Stromal cell of bone marrow (primary cell): ENCODE results near the gene TDRD12.
"Not testable (repeated sequence)": the region's sequence is repeated elsewhere in the genome, so short reads cannot be mapped to it uniquely, and the experiment has no call there.

Experiments
- DNase-seq: peaks from one replicate; pipeline ENCODE4 v3.0.0-alpha.2; 2012; ENCODE audit warnings: low read depth

The TDRD12 gene

GRCh38 chr19:32831611-32832010 lies 112.0 kb downstream of the TDRD12 start:
- DNase-seq, result no peak

- DNase-seq, result not testable (repeated sequence)
Observed at GRCh38 chr19:32832094-32832493, 112.5 kb downstream of the TDRD12 start.

DNA sequence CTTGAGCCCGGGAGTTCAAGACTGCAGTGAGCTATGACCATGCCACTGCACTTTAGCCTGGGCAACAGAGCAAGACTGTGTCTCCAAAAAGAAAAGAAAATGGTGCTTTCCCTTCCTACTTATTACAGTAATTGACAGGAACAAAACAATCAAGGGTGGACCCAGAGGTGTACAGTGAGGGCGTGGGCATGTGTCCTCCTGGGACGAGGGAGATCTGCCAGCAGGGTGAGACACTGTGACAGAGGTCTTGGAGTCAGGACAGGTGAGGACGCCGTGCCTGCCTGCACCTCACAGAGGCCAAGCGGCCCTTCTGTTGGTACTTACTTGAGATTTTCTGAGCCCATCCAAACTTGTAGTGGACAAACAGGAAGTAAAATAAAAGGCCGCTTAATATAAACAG lies 113.3 kb downstream of the TDRD12 start:
- DNase-seq, result not testable (repeated sequence)

DNA sequence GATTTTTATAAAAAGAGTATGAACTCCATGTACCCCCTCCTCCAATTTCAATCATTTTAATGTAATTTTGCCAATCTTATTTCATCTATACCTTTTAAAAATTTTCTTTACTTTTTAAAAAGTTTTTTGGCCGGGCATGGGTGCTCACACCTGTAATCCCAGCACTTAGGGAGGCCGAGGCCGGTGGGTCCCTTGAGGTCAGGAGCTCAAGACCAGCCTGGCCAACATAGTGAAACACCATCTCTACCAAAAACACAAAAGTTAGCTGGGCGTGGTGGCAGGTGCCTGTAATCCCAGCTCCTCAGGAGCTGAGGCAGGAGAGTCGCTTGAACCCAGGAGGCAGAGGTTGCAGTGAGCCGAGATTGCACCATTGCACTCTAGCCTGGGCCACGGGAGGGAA lies 113.8 kb downstream of the TDRD12 start:
- DNase-seq, result not testable (repeated sequence)

- no peak for DNase-seq
Observed at GRCh38 chr19:32837531-32837930, 118.0 kb downstream of the TDRD12 start.

DNA sequence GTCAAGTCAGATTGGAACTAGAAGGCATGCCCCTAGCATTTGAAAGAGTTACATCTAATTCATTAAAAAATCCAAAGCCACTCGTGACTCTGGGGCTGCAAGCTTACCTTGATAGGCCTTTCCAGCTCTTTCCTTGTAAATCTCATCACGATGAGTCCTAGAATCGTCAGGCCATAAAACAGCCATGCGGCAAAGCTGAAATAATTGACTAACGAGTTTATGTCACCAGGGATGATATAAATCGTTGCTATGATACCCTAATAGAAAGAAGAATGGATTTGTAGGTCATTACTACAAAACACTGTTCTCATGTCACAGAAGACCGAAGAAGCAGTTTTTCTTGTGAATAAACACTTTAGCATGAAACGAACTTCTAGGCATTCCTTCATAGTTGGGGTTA lies 122.5 kb downstream of the TDRD12 start:
- DNase-seq, result no peak

DNA sequence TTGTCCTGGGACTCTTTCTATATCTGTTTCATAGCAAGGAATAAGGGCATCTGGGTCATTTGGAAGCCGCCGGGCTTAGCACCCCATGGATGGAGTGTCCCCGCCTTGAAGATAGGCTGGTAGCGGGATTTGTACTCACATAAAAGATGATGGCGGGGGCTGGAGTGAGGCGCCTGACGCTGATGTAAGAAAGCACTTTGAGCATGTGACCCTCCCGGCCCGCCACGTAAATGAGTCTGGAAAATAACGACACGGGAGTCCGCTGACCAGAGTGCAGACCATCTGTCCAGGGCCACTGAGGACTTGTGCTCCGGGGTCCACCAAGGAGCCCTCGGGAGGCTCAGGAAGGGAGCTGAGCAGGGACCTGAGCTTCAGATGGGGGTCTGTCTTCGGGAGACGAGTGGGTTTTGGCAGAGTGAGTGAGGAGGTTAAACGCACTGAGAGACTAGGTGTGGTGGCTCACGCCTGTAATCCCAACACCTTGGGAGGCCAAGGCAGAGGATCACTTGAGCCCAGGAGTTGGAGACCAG lies 124.2 kb downstream of the TDRD12 start:
- DNase-seq, result no peak

DNA sequence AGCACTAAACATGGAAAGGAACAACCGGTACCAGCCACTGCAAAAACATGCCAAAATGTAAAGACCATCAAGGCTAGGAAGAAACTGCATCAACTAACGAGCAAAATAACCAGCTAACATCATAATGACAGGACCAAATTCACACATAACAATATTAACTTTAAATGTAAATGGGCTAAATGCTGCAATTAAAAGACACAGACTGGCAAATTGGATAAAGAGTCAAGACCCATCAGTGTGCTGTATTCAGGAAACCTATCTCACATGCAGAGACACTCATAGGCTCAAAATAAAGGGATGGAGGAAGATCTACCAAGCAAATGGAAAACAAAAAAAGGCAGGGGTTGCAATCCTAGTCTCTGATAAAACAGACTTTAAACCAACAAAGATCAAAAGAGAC lies 128.5 kb downstream of the TDRD12 start:
- DNase-seq, result not testable (repeated sequence)

- DNase-seq, result no peak
Observed at GRCh38 chr19:32852216-32852615, 132.6 kb downstream of the TDRD12 start.

DNA sequence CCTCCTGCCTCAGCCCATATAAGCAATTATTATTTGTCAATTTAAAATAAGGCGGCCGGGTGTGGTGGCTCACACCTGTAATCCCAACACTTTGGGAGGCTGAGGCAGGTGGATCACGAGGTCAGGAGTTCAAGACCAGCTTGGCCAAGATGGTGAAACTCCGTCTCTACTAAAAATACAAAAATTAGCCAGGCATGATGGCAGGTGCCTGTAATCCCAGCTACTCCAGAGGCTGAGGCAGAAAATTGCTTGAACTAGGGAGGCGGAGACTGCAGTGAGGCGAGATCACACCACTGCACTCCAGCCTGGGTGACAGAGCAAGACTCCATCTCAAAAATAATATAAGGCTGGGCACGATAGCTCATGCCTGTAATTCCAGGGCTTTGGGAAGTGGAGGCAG lies 137.3 kb downstream of the TDRD12 start:
- DNase-seq, result not testable (repeated sequence)

GRCh38 chr19:32857584-32857983 lies 138.0 kb downstream of the TDRD12 start:
- no peak for DNase-seq

- DNase-seq, result no peak
Observed at GRCh38 chr19:32858155-32858554, 138.6 kb downstream of the TDRD12 start.

- no peak for DNase-seq
Observed at GRCh38 chr19:32858559-32858958, 139.0 kb downstream of the TDRD12 start.

GRCh38 chr19:32859591-32859990 lies 140.0 kb downstream of the TDRD12 start:
- no peak for DNase-seq

DNA sequence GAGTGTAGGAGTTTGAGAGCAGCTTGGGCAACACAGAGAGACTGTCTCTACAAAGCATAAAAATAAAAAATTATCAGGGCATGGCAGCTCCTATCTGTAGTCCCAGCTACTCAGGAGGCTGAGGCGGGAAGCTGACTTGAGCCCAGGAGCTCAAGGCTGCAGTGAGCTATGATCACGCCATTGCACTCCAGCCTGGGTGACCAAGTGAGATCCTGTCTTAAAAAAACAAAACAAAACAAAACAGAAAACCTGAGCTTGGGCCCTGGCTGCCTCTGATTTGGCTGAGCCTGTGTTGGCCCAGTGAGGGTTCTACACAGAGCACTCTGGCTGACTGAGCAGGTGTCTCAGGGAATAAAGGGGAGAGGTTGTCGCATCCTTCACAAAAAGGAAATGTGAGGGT lies 142.0 kb downstream of the TDRD12 start:
- DNase-seq, result no peak

DNA sequence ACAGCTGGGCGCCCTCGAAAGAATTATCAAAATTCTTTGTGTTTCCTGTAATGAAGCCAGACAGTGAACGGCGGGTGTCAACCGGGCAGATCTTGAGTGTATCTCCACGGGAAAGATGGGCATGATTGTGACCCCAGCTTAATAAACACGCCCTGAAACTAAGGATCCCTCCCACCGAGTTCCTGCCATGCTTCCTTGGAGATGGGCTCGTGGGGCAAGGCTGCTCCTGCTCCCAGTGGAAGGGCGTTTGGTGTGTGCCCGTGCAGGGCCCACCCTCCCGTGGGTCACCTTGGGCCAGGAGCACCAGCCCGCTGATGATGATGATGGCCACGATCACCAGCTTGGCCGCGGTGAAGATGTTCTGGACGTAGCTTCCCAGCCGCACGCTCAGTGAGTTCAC lies 142.6 kb downstream of the TDRD12 start:
- no peak for DNase-seq

GRCh38 chr19:32862741-32863140 lies 143.2 kb downstream of the TDRD12 start:
- DNase-seq, result no peak

GRCh38 chr19:32863301-32863700 lies 143.7 kb downstream of the TDRD12 start:
- no peak for DNase-seq

DNA sequence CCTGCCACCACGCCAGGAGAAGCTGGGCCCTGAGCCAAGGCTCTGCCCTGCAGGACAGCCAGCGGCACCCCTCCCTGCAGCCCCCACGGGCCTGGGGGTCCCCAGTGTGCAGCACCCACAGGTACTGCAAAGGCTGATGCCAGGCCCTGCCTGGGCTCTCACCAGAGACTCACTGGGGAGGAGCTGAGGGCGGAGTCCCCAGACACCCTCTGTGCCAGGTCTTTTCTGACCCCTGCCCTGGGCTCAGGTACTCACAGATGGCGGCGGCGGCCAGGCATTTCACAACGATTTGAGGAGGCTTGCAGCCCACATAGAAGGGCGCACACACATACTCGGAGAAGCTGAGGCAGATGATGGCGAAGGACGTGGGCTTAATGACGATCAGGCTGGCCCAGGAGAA lies 144.3 kb downstream of the TDRD12 start:
- no peak for DNase-seq

DNA sequence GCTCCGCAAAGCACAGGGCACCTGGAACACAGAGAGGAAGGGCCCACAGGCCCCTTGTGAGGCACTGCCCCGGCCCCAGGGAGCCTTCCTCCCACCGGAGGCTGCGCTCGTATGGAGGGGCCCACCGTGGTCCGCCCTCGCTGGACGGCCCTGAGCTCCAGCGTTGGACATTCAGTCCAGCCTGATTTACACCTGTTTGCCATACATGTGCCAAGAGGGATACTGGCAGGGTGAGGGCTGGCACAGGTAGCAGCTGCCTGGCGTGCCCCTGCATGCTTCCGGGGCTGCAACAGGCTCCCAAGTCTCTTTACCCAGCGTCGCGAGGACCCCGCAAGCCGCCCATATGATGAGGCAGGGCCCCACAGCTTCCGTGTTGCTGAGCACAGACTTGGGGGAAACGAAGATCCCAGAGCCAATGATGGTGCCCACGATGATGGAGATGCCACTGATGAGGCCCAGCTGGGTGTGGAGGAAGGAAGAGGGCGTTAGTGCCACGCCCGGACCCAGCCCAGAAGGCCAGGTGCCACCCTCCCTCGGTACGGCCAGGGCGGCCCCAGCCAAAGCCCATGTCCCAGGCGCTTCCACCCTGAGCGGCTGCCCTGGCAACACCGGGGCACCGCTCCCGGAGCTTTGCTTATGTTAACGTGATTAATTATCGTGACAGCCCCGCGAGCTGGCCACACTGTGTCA lies 144.9 kb downstream of the TDRD12 start:
- DNase-seq, result no peak

- no peak for DNase-seq
Observed at GRCh38 chr19:32865326-32865725, 145.8 kb downstream of the TDRD12 start.

- DNase-seq, result no peak
Observed at GRCh38 chr19:32866061-32866460, 146.5 kb downstream of the TDRD12 start.

GRCh38 chr19:32866564-32867265 lies 147.1 kb downstream of the TDRD12 start:
- no peak for DNase-seq

DNA sequence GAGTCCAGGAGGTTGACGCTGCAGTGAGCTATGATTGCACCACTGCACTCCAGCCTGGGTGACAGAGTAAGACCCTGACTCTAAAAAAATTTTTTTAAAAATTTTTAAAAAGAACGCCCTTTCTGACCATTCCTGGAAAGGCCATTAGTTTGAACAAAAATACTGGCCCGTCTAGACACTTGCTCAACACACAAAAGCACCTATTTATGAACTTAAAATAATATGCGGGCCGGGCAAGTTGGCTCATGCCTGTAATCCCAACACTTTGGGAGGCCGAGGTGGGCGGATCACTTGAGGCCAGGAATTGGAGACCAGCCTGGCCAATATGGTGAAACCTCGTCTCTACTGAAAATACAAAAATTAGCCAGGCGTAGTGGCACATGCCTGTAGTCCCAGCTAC lies 147.9 kb downstream of the TDRD12 start:
- not testable (repeated sequence) for DNase-seq
